Stimulated activated CD8-positive, alpha-beta memory T cell treated with anti-CD3 and anti-CD28 coated beads, Interleukin-12 subunit alpha, Interleukin-12 subunit beta, amount 100 ng/mL, for 24 hours (primary cell): ENCODE results near the gene PRRT4.

Experiments used
- DNase-seq: peaks from one replicate; pipeline ENCODE4 v3.0.0-alpha.2; 2020; ENCODE audit errors: extremely low read depth

Gene PRRT4

GRCh38 chr7:128374041-128374440 is 12.6 kb upstream of the PRRT4 start:
- DNase-seq: no peak

GRCh38 chr7:128373606-128374005 is 12.1 kb upstream of the PRRT4 start:
- DNase-seq: no peak

GRCh38 chr7:128370491-128370890 is 9.0 kb upstream of the PRRT4 start:
- no peak for DNase-seq

GRCh38 chr7:128366986-128367385 is 5.5 kb upstream of the PRRT4 start:
- no peak for DNase-seq

GRCh38 chr7:128366300-128366699 is 4.8 kb upstream of the PRRT4 start:
- no peak for DNase-seq

- no peak for DNase-seq
Measured at GRCh38 chr7:128365432-128365831, 3.9 kb upstream of the PRRT4 start.

GRCh38 chr7:128364166-128364870 is 2.8 kb upstream of the PRRT4 start:
- no peak for DNase-seq

GRCh38 chr7:128363261-128363721 is 1.8 kb upstream of the PRRT4 start:
- DNase-seq: no peak

- no peak for DNase-seq
Measured at GRCh38 chr7:128362670-128363069, 1.2 kb upstream of the PRRT4 start.

- no peak for DNase-seq
Measured at GRCh38 chr7:128360359-128360678, 1.2 kb downstream of the PRRT4 start.

GRCh38 chr7:128359939-128360338 is 1.6 kb downstream of the PRRT4 start:
- DNase-seq: no peak

GRCh38 chr7:128359336-128359735 is 2.2 kb downstream of the PRRT4 start:
- DNase-seq: no peak

- DNase-seq: no peak
Measured at GRCh38 chr7:128358233-128358632, 3.3 kb downstream of the PRRT4 start.

- no peak for DNase-seq
Measured at GRCh38 chr7:128357217-128357613, 4.3 kb downstream of the PRRT4 start.

GRCh38 chr7:128356546-128357216 is 4.8 kb downstream of the PRRT4 start:
- DNase-seq: no peak

- no peak for DNase-seq
Measured at GRCh38 chr7:128353610-128354009, 7.9 kb downstream of the PRRT4 start.

GRCh38 chr7:128353189-128353588 is 8.3 kb downstream of the PRRT4 start:
- no peak for DNase-seq

- DNase-seq: no peak
Measured at GRCh38 chr7:128352636-128353035, 8.9 kb downstream of the PRRT4 start.

GRCh38 chr7:128352153-128352537 is 9.3 kb downstream of the PRRT4 start:
- no peak for DNase-seq

- DNase-seq: no peak
Measured at GRCh38 chr7:128351296-128352152, 10.0 kb downstream of the PRRT4 start.

GRCh38 chr7:128350708-128351295 is 10.7 kb downstream of the PRRT4 start:
- no peak for DNase-seq

GRCh38 chr7:128349466-128349825 is 12.0 kb downstream of the PRRT4 start:
- no peak for DNase-seq
